Trophoblast cell (in vitro differentiated cells and primary cell): Measurements from ENCODE around the gene FBXW11.
A peak's percentile ranks its signal among the peaks of the same experiment; 100 is the strongest.

ENCODE experiments used
- DNase-seq, 2 donors: peaks; one replicate each; pipeline ENCODE4 v3.0.0-alpha.2; 2016
- H2AFZ ChIP-seq: 2 replicates; pipeline ENCODE4 v1.6.1; 2013; ENCODE audit warnings: low read length, moderate library complexity, mild to moderate bottlenecking; ENCODE audit not compliant: insufficient read depth, poor library complexity
- H2AK5ac ChIP-seq: 2 replicates; pipeline ENCODE4 v1.6.1; 2013; ENCODE audit warnings: mild to moderate bottlenecking, low read length
- H2BK120ac ChIP-seq: 2 replicates; pipeline ENCODE4 v1.6.1; 2013; ENCODE audit warnings: low read length, mild to moderate bottlenecking, moderate library complexity; ENCODE audit not compliant: insufficient read depth, poor library complexity
- H2BK12ac ChIP-seq: 2 replicates; pipeline ENCODE4 v1.6.1; 2013; ENCODE audit warnings: mild to moderate bottlenecking, low read length, moderate library complexity
- H2BK5ac ChIP-seq: 2 replicates; pipeline ENCODE4 v1.6.1; 2013; ENCODE audit warnings: low read length, low read depth, moderate library complexity, mild to moderate bottlenecking; ENCODE audit not compliant: poor library complexity
- H3K14ac ChIP-seq: 2 replicates; pipeline ENCODE4 v1.6.1; 2013; ENCODE audit warnings: mild to moderate bottlenecking, low read length
- H3K18ac ChIP-seq: 2 replicates; pipeline ENCODE4 v1.6.1; 2013; ENCODE audit warnings: mild to moderate bottlenecking, low read length
- H3K23ac ChIP-seq: 2 replicates; pipeline ENCODE4 v1.6.1; 2013; ENCODE audit warnings: low read length
- H3K27ac ChIP-seq: 2 replicates; pipeline ENCODE4 v1.5.1; 2013; ENCODE audit warnings: low read depth, mild to moderate bottlenecking, inconsistent platforms, low read length, moderate library complexity
- H3K27me3 ChIP-seq: 2 replicates; pipeline ENCODE4 v1.6.1; 2013; ENCODE audit warnings: inconsistent platforms, mild to moderate bottlenecking, low read length, moderate library complexity; ENCODE audit not compliant: insufficient read depth
- H3K36me3 ChIP-seq, 2 experiments: 1 replicate in 1 of 2; 2 replicates in 1 of 2; pipeline ENCODE4 v1.6.1; 2013; ENCODE audit warnings: low read length in 2 of 2, mild to moderate bottlenecking in 2 of 2, moderate library complexity in 1 of 2; ENCODE audit not compliant: insufficient read depth in 2 of 2, control insufficient read depth in 1 of 2
- H3K4ac ChIP-seq: 2 replicates; pipeline ENCODE4 v1.6.1; 2013; ENCODE audit warnings: low read depth, mild to moderate bottlenecking, low read length, moderate library complexity
- H3K4me1 ChIP-seq, 2 experiments: 1 replicate in 1 of 2; 2 replicates in 1 of 2; pipeline ENCODE4 v1.6.1; 2013; ENCODE audit warnings: low read length in 2 of 2, mild to moderate bottlenecking in 2 of 2, moderate library complexity in 1 of 2; ENCODE audit not compliant: insufficient read depth in 2 of 2, control insufficient read depth in 1 of 2
- H3K4me2 ChIP-seq: 2 replicates; pipeline ENCODE4 v1.6.1; 2013; ENCODE audit warnings: inconsistent platforms, mild to moderate bottlenecking, low read length, moderate library complexity
- H3K4me3 ChIP-seq: 2 replicates; pipeline ENCODE4 v1.5.1; 2013; ENCODE audit warnings: mild to moderate bottlenecking, low read depth, low read length, inconsistent platforms
- H3K79me1 ChIP-seq: one replicate; pipeline ENCODE4 v1.6.1; 2013; ENCODE audit warnings: low read length
- H3K79me2 ChIP-seq: 2 replicates; pipeline ENCODE4 v1.6.1; 2013; ENCODE audit warnings: low read length, mild to moderate bottlenecking; ENCODE audit not compliant: control insufficient read depth, insufficient read depth, poor library complexity
- H3K9ac ChIP-seq: 2 replicates; pipeline ENCODE4 v1.6.1; 2013; ENCODE audit warnings: mild to moderate bottlenecking, low read length
- H3K9me3 ChIP-seq: 2 replicates; pipeline ENCODE4 v1.6.1; 2013; ENCODE audit warnings: low read depth, mild to moderate bottlenecking, control low read depth, inconsistent platforms, low read length; ENCODE audit not compliant: insufficient read depth
- H4K12ac ChIP-seq: 2 replicates; pipeline ENCODE4 v1.6.1; 2013; ENCODE audit warnings: low read depth, mild to moderate bottlenecking, low read length, moderate library complexity
- H4K8ac ChIP-seq: 2 replicates; pipeline ENCODE4 v1.6.1; 2013; ENCODE audit warnings: low read depth, mild to moderate bottlenecking, low read length, moderate library complexity
- H4K91ac ChIP-seq: one replicate; pipeline ENCODE4 v1.6.1; 2013; ENCODE audit warnings: low read depth, mild to moderate bottlenecking, low read length, moderate library complexity
- WGBS: extraction: QIAGEN DNeasy Blood & Tissue Kit; methylation state at CpG from one replicate; pipeline ENCODE4 v1.1.7; 2013; ENCODE audit warnings: missing lambda C conversion rate; ENCODE audit not compliant: insufficient read length, insufficient coverage; ENCODE audit errors: extremely low coverage; 5-methylcytosine and 5-hydroxymethylcytosine counted together

FBXW11 gene

GRCh38 chr5:171911152-171911551, 95.3 kb downstream of the FBXW11 start:
- H3K9me3 ChIP-seq = no peaks in the 10 kb centered on the region
- H2BK5ac ChIP-seq = no peak overlapping the region
- no peak overlapping the region for H3K27ac ChIP-seq
- no peak overlapping the region for H2BK120ac ChIP-seq
- H3K4ac ChIP-seq = no peak overlapping the region
- no peak overlapping the region for H4K8ac ChIP-seq
- no peak overlapping the region for H2AFZ ChIP-seq
- no peak overlapping the region for H3K14ac ChIP-seq
- H3K4me3 ChIP-seq = no peak overlapping the region
- no peak overlapping the region for H3K4me2 ChIP-seq
- H3K9ac ChIP-seq = no peak overlapping the region
- H3K36me3 ChIP-seq = peaks cover 0 to 4% of the 10 kb centered on the region in 2 experiments
- H2AK5ac ChIP-seq = no peak overlapping the region
- no peaks in the 10 kb centered on the region for H3K79me2 ChIP-seq
- no peak overlapping the region for H4K12ac ChIP-seq
- H3K27me3 ChIP-seq = no peaks in the 10 kb centered on the region
- DNase-seq = no peak
- no peak overlapping the region for H3K18ac ChIP-seq
- no peak overlapping the region for H3K23ac ChIP-seq
- no peak overlapping the region for H2BK12ac ChIP-seq
- WGBS = no CpG with 5 or more reads among the region's 2 CpGs
- no peaks in the 10 kb centered on the region for H3K79me1 ChIP-seq
- no peaks in the 10 kb centered on the region for H3K4me1 ChIP-seq
- no peak overlapping the region for H4K91ac ChIP-seq

- Histone ChIP-seq H3K79me2 (no peaks in the 10 kb centered on the region), H3K27me3 (no peaks in the 10 kb centered on the region), H2BK5ac (no peak overlapping the region), H3K23ac (no peak overlapping the region), H3K4ac (no peak overlapping the region), H3K36me3 (peaks cover 0 to 4% of the 10 kb centered on the region in 2 experiments), H3K4me2 (no peak overlapping the region), H2BK120ac (no peak overlapping the region), H3K14ac (no peak overlapping the region), H3K4me3 (no peak overlapping the region), H3K18ac (no peak overlapping the region), H4K91ac (no peak overlapping the region), H2AFZ (no peak overlapping the region), H3K27ac (no peak overlapping the region), H2AK5ac (no peak overlapping the region), H3K79me1 (no peaks in the 10 kb centered on the region), H3K4me1 (no peaks in the 10 kb centered on the region), H4K8ac (no peak overlapping the region), H3K9me3 (no peaks in the 10 kb centered on the region), H2BK12ac (no peak overlapping the region), H3K9ac (peak overlapping the region; percentile 40), H4K12ac (no peak overlapping the region)
- WGBS = no CpG with 5 or more reads among the region's 3 CpGs
- no peak for DNase-seq
These were observed 97.8 kb downstream of the FBXW11 start for GRCh38 chr5:171908638-171909037.

GRCh38 chr5:171907725-171908343, 98.6 kb downstream of the FBXW11 start:
- H3K79me2 ChIP-seq = no peaks in the 10 kb centered on the region
- H2BK5ac ChIP-seq = no peak overlapping the region
- WGBS = no CpG with 5 or more reads among the region's 4 CpGs
- no peak overlapping the region for H3K14ac ChIP-seq
- no peak overlapping the region for H4K8ac ChIP-seq
- no peak overlapping the region for H3K9ac ChIP-seq
- no peak overlapping the region for H3K4ac ChIP-seq
- H3K4me2 ChIP-seq = no peak overlapping the region
- no peak overlapping the region for H2AK5ac ChIP-seq
- no peak overlapping the region for H3K4me3 ChIP-seq
- no peak overlapping the region for H2BK12ac ChIP-seq
- H4K12ac ChIP-seq = no peak overlapping the region
- H3K18ac ChIP-seq = no peak overlapping the region
- no peaks in the 10 kb centered on the region for H3K4me1 ChIP-seq
- no peak overlapping the region for H3K27ac ChIP-seq
- no peaks in the 10 kb centered on the region for H3K9me3 ChIP-seq
- H2BK120ac ChIP-seq = no peak overlapping the region
- H3K79me1 ChIP-seq = no peaks in the 10 kb centered on the region
- no peak overlapping the region for H4K91ac ChIP-seq
- peaks cover 3 to 4% of the 10 kb centered on the region in 2 experiments for H3K36me3 ChIP-seq
- DNase-seq = peak; percentile 41 to 89
- H3K27me3 ChIP-seq = no peaks in the 10 kb centered on the region
- H3K23ac ChIP-seq = no peak overlapping the region
- no peak overlapping the region for H2AFZ ChIP-seq

- no peak overlapping the region for H3K4me3 ChIP-seq
- H3K4ac ChIP-seq = no peak overlapping the region
- no peaks in the 10 kb centered on the region for H3K79me1 ChIP-seq
- H3K4me1 ChIP-seq = no peaks in the 10 kb centered on the region
- H4K12ac ChIP-seq = no peak overlapping the region
- no peak overlapping the region for H3K18ac ChIP-seq
- no peak overlapping the region for H2BK120ac ChIP-seq
- no CpG with 5 or more reads among the region's 7 CpGs for WGBS
- H3K4me2 ChIP-seq = no peak overlapping the region
- H3K14ac ChIP-seq = no peak overlapping the region
- H2AFZ ChIP-seq = no peak overlapping the region
- H4K8ac ChIP-seq = no peak overlapping the region
- no peak overlapping the region for H4K91ac ChIP-seq
- H2BK12ac ChIP-seq = no peak overlapping the region
- no peaks in the 10 kb centered on the region for H3K27me3 ChIP-seq
- H3K36me3 ChIP-seq = peaks cover 3 to 4% of the 10 kb centered on the region in 2 experiments
- H3K23ac ChIP-seq = no peak overlapping the region
- no peaks in the 10 kb centered on the region for H3K79me2 ChIP-seq
- H3K9me3 ChIP-seq = no peaks in the 10 kb centered on the region
- no peak overlapping the region for H3K9ac ChIP-seq
- H3K27ac ChIP-seq = no peak overlapping the region
- DNase-seq = no peak
- H2BK5ac ChIP-seq = no peak overlapping the region
- H2AK5ac ChIP-seq = no peak overlapping the region
These were observed 99.5 kb downstream of the FBXW11 start for GRCh38 chr5:171906703-171907590.
